ENCODE measurements around the gene ESPNL.

The ESPNL gene

GRCh38 chr2:238116298-238117198 is 16.4 kb downstream of the ESPNL start:
- DNase-seq: no peak

GRCh38 chr2:238117199-238118154 is 17.3 kb downstream of the ESPNL start:
- no peak for DNase-seq

- DNase-seq: no peak
These were observed 19.8 kb downstream of the ESPNL start for GRCh38 chr2:238119756-238120462.

- DNase-seq: no peak
These were observed 20.5 kb downstream of the ESPNL start for GRCh38 chr2:238120463-238121298.

- no peak for DNase-seq
These were observed 21.6 kb downstream of the ESPNL start for GRCh38 chr2:238121511-238122286.

- DNase-seq: no peak
These were observed 22.4 kb downstream of the ESPNL start for GRCh38 chr2:238122287-238123217.

GRCh38 chr2:238123218-238123971 is 23.3 kb downstream of the ESPNL start:
- no peak for DNase-seq

- DNase-seq: no peak
These were observed 23.9 kb downstream of the ESPNL start for GRCh38 chr2:238123991-238124470.

- no peak for DNase-seq
These were observed 24.5 kb downstream of the ESPNL start for GRCh38 chr2:238124488-238125126.

- DNase-seq: no peak
These were observed 25.2 kb downstream of the ESPNL start for GRCh38 chr2:238125127-238125885.

GRCh38 chr2:238126338-238126737 is 26.2 kb downstream of the ESPNL start:
- DNase-seq: no peak

- no peak for DNase-seq
These were observed 26.6 kb downstream of the ESPNL start for GRCh38 chr2:238126775-238127164.

GRCh38 chr2:238127165-238128060 is 27.3 kb downstream of the ESPNL start:
- no peak for DNase-seq

GRCh38 chr2:238128061-238128440 is 27.9 kb downstream of the ESPNL start:
- DNase-seq: no peak

GRCh38 chr2:238128534-238129001 is 28.4 kb downstream of the ESPNL start:
- no peak for DNase-seq

GRCh38 chr2:238129166-238130010 is 29.2 kb downstream of the ESPNL start:
- DNase-seq: no peak

Data from DMS79 (cell line).